Measurements from ENCODE around the gene MUC5AC.

- TF ChIP-seq CTCF (IDR thresholded peaks at IDR 0.05): no peak
- no peak for TF ChIP-seq ZFX (IDR thresholded peaks at IDR 0.05; ENCODE audit: borderline replicate concordance)
These were observed 30.0 kb upstream of the MUC5AC start for GRCh38 chr11:1127664-1128162.
